GM04503 (cell line): ENCODE measurements around the gene SMIM45.

Source experiments
- DNase-seq: peaks from one replicate; pipeline ENCODE4 v3.0.0-alpha.2; 2012; ENCODE audit warnings: low read depth

Gene SMIM45

DNA sequence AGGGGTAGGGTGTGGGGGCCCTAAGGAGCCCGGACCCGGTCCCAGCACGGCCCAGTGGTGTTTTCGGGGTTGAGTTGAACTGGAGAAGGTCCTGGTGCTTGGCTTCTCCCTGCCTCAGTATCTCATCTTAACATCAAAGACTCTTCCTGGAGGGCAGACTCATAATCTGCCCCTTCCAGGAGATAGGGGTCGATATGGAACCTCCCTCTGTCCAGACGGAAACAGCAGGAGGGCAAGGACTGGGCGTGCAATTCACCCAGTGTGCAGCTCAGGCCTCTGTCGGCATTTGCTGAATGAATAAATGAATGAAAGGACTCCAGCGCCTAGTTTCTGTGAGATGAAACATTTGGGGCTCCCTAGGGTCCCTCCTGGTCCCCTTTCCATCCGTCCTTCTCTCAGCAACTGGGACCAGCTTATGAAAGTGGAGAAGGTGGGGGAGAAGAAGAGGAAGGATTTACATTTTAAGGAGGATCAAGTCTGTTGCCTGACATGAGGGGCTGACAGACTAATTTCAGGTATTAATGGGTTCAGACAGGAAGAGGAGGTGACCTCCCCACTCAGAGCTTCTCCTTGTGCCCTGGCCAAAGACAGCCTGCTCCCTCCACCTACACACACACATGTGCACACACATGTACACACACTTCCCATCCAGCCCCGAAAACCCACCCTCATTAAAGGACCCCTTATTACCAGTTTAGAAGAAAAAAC lies 36.0 kb upstream of the SMIM45 start:
- no peak for DNase-seq

DNA sequence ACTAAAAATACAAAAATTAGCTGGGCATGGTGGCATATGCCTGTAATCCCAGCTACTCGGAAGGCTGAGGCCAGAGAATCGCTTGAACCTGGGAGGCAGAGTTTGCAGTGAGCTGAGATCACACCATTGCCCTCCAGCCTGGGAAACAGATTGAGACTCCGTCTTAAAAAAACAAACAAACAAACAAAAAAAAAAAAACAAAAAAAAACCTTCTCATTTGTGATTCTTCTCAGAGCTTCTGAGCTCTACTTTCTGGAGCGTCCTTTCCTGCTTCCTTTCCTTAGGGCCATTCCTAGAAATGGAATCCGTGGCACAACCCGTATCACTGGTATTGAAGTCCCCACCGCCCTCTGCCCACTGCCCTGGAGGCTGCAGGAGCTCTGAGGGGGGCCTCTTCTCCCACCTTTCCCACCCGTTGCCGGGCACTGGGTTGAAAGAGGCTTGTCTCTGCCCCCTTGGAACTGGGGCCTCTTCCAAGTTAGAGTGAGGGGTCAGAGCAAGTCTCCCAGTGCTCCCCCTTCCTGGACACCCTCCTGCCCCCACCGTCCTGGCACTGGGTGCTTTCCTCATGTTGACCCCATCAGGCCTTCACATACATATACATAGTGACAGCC lies 35.1 kb upstream of the SMIM45 start:
- no peak for DNase-seq

DNA sequence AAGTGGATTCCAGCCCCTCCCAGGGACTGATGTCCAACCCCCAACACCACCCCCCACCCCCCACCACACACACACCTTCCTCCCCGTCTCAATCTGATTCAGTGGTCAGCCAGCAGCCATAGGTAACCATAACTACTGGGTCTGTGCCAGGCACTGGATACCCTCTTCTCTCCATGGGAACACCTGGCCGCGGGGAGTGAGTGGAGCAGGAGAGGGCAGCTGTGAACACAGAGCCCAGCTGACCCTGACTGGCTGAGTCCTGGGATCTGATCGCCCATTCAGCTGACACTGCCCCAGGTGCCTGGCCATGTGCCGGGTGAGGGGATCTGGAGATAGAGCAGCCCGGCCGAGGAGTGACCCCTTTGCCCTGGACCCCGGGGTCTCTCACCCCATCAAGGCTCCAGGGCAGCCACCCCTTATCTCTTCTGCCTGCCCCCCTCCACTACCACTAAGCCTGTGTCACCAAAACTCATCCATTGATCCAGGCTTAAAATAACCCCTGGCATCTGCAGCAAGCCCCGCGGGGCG lies 34.5 kb upstream of the SMIM45 start:
- DNase-seq, result no peak

DNA sequence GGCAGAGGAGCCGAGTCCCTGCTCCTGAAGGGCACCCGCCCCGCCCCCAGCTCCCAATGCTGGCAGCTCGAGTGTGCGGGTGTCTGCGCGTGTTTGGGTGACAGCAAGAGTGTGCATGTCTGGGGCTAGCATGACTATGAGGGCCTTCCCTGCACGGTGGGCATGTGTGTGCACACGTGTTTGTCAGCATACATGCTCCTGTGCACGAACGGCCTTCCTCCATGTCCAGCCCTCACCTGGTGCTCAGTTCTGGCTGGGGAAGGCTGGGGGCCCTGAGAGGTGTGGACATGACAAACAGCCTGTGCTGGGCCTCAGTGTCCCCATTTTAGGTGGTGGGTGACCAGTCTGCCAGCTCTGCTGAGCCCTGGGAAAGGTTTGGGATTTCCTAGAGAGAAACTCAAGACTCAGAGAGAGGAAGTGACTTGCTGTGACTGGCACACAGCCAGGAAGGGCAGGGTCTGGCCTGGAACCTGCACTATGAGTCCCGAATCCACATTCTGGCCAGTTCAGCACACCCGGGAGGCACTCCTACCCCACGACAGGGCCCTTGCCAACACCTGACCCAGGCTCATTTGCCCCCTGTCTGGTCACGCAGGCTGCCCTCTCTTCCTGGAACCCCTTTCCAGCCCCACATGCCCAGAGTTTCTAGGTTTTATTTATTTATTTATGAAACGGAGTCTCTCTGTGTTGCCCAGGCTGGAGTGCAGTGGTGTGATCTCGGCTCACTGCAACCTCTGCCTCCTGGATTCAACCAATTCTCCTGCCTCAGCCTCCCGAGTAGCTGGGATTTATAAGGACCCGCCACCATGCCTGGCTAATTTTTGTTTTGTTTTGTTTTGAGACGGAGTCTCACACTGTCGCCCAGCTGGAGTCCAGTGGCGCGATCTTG lies 33.8 kb upstream of the SMIM45 start:
- DNase-seq, result no peak

DNA sequence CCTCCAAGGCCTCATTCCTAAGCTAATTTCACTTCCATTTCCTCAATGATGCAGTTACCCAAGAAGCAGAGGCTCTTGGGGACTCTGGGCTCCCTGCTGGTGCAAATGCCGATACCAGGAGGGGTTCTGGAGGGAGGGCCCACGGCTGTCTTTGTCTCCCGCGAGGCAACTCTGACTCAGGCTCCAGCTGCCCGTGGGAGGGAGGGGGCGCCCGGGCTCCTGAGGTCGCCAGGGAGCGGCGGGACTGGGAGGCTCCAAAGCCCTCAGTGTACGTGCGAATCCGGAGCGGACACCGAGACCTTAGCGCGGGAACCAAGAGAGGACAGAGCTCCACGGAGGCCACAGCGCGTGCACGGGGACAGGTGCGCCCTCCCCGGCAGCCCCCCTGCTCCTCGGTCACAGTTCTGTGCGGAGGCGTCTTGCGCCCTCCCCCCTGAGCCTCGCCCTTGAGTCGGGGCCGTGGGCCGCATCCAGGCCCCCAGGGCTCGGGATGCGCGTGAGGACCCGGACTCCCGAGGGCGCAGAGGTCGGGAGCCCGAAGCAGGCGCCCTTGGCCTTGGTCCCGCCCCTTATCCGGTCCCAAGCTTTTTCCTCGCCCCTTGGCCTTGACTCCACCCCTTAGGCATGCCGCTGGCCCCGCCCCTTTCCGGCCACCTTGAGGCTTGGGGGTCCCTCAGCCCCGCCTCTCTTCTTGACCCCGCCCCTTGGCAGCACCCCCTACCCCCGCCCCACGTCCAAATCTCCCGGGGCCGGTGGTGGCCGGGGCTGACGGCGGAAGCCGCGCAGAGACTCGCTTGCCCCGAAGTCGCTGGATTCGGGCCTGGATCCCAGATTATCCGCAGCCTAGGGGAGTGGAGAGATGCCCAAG lies 32.4 kb upstream of the SMIM45 start:
- DNase-seq, result no peak

DNA sequence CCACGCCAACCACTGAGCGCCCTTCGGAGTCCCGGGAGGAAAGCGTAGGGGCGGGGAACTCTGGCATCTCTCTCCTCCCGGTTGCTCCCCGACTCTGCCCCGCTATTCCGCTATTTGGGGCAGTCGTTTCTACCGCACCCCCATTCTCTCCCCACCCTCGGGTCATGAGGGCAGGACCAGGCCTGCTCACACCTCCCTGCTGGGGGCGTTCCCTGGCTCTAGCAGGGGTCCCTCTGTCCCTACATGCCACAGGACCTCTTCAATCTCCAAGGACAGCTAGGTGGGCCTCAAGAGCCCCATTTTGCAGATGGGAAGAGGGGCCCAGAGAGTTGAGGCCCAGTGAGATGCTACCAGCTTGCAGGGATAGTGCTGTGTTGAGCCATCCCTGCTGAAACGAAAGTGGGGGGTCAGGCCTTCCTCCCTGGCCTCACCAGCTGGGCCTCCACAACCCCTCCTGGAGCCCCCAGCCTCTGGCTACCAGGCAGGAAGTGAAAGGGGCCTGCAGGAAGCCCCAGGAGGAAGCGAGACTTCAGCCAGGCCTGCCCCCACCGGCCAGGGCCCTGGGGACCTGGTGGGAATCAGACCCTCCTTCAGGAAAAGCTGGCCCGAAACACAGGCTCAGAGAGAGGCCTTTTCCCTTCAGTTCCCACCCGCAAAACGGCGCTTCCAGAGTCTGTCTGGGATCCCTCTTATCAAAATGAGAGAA lies 31.5 kb upstream of the SMIM45 start:
- no peak for DNase-seq

DNA sequence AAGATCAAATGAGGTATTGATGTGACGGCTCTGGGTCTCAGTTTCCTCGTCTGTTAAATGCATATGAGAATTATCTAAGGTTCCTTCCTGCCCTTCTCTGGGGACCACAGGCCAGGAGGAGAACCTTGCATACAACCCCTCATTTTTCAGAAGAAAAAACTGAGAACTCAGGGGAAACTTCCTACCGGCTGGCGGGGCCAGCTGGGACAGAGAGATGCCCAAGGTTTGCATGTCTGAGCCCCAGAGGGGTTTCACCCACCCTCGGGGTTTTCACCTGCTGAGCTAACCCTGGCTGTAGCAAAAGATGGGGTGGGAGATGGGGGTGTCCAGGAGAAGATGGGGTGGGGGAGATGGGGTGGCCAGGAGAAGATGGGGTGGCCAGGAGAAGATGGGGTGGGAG lies 29.6 kb upstream of the SMIM45 start:
- DNase-seq, result no peak

DNA sequence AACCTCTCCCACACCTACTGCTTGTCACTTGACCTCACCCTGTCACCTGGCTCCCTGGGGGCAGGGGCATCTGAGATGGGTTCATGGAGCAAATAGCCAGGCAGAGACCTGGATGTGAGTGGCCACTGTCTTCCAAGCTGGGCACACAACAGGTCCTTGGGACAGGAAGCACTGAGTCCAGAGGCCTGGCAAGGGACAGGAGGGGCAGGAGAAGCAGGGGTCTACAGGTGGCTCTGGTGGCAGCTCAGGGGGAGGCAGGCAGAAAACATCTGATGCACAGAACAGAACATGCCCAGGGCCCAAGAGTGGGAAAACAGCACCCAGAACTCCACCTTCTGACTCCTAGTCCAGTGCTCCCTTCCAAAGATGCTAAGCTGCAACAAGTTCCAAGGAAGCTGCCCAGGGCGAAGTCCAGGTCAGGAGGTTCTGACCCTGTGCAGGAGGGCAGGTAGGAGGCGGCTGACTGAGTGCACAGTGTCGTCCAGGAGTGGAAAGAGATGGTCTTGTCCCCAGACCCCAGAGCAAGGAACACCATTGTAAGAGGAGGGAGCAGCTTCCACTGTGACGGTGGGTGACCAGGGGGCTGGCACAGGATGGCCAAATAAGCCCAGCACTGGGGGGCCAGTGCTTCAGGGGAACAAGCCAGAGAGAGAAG lies 28.9 kb upstream of the SMIM45 start:
- no peak for DNase-seq

DNA sequence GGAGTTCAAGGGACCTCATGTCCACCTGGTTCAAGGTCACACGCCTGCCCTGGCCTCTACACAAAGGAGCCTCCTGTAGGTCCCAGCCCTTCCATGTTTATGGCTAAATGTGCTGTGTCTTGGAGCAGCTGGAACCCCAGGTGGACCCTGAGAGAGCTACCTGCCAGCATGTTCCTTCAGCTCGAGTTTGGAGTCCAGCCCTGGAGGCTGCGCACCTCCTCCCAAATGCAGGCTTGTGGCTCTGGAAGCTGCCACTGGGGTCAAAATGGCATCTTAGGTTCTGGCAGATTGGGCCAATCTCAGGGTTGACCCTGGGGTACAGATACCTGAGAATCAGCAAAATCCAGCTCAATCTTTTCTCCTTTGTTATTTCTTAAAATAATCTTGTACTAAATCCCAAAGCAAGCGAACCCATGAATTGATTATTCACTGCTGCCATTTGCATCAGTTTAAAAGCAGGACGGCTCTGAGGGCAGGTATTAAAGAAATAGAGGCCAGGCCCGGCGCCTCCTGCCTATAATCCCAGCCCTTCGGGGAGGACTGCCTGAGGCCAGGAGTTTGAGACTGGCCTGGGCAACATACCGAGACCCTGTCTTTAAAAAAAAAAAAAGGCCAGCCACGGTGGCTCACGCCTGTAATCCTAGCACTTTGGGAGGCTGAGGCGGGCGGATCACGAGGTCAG lies 28.2 kb upstream of the SMIM45 start:
- DNase-seq, result no peak

DNA sequence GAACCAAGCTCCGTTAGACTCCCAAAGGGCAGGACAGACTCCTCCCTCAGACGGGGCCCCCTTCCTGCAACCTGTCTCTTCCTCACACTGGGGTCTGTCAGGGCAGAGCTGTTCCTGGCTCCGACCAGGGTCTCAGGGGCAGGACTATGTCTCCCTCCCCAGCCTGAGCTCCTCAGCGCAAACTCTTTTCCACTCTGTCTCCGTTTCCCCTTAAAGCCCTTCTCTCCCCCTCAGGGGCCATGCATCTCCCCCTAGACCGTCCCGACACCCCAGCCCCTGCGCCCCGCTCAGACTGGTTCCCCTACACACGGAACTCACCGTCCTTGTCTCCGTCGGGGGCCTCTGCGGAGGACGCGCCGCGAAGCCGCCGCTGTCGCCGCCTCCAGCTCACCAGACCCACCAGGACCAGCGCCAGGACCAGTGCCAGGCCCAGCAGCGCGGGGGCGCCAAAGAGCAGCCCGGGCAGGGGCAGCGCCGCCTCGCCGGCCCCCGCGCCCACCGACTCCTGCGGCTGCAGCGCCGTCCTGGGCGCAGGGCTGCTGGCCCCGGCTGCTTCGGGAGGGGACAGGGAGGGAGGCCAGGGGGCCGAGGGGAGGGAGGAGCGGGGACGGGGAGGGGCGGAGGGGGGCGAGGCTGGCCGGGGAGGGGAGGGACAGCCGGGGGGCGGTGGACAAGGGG lies 26.0 kb upstream of the SMIM45 start:
- DNase-seq, result no peak

DNA sequence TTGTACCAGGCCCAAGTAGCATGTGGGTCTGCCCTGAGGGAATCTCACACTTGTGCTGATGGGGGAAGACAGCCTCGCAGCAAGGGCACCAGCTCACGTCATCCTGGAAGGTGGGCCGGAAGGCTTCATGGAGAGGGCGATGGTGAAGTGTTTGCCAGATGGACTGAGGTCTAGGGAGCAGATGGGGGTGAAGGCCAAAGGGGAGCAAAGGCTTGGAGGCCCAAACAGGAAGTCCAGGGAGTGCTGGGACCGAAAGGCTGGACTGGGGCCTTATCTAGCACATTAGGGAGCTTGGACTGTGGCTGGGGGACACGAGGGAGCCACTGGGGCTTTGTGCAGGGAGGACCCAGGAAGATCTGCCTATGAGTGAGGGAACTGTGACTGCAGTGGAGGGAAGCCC lies 24.1 kb upstream of the SMIM45 start:
- DNase-seq, result no peak

DNA sequence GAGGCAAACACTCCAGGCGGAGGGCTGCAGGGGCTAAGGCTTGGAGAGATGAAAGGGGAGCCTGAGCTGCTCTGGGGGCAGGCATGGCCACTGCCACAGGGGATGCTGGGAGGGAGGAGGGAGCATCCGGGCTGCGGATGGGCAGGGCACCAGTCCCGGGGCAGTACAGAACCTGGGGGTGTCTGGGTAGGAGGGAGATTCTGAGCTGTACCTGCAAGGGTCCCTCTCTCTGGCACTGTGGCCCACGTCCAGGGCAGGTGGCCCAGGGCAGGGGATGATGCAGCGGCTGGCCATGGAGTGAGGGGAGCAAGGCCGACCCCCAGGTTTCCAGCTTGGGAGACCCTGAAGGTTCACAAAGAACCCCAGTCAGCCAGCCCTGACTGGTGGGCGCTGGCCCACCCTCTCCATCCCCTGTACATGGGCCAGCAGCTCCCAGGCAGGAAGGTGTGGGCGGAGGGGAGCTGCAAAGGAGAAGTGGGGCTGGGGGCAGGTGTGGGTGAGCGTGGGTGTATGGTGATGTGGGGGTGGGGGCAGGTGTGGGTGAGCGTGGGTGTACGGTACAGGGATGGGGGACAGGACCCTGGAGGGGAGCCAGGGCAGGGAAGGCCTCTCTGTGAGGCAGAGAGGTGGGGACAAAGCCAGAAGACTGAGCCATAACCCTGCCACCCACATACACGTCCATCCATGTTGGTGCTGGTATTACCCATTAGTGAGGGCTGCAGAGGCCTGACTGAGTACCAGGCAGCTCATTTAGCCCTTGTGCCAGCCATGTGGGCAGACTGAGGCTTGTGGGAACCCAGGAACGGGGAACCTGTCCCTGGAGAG lies 23.1 kb upstream of the SMIM45 start:
- DNase-seq, result no peak

DNA sequence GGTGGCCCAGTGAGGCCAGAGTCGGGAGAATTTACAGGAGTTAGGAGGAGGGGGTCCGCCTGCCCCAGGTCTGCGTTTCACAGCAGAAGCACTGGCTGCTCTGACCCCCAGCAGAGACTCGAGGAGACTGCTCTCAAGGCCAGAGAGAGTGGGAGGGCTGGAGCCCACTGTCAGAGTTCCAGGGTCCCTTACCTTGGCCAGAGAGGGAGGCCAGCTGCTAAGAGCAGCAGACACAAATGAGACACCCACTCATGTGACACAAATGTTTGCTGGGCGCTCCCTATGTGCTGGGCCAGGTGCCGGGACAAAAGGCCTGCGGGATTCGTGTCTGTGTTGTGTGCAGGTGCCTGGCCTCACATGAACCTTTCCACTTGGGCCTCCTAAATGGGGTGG lies 22.5 kb upstream of the SMIM45 start:
- DNase-seq, result no peak

DNA sequence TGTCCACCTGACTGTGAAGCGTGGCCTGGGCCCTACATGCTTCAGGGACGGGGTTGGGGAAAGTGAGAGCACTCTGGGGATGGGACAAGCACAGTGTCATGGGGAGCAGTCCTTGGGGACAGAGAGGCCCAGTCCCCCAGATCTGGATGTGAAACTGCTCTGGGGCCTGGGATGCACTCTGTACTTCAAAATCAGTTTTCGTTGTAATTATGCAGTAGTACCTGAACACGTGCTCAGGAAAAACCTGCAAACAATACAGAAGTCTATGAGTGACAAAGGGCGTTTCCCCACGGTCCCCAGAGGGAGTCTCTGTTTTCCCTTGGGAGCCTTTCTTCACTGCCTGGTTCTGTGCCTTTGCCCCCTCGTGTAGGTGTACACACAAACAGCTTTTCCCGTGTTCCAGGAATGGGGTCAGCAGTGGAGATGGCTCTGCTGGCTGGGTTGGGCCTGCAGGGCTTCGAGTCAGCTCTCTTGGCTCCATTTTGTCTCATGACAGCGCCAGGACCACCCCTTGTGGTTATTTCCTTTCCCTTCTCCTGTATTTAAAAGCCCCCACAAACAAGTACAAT lies 20.2 kb upstream of the SMIM45 start:
- no peak for DNase-seq

DNA sequence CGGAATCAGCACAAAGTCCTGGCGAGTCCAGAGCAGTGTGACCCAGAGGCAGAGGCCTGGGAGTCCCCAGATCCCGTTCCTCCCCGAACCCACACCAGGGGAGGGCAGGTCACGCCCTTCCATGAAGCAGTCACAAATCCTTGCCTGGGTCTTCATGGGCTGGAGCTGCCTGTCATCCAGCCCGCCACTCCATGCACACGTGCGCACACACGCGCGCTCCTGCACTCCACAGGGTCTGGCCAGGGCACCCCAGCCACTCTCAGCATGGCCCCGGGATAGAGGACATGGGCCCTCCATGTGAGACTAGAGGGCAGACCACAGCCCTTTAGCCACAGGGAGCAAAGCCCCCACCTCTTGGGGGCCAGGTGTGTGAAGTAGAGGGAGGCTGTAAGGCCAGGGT lies 19.6 kb upstream of the SMIM45 start:
- no peak for DNase-seq

DNA sequence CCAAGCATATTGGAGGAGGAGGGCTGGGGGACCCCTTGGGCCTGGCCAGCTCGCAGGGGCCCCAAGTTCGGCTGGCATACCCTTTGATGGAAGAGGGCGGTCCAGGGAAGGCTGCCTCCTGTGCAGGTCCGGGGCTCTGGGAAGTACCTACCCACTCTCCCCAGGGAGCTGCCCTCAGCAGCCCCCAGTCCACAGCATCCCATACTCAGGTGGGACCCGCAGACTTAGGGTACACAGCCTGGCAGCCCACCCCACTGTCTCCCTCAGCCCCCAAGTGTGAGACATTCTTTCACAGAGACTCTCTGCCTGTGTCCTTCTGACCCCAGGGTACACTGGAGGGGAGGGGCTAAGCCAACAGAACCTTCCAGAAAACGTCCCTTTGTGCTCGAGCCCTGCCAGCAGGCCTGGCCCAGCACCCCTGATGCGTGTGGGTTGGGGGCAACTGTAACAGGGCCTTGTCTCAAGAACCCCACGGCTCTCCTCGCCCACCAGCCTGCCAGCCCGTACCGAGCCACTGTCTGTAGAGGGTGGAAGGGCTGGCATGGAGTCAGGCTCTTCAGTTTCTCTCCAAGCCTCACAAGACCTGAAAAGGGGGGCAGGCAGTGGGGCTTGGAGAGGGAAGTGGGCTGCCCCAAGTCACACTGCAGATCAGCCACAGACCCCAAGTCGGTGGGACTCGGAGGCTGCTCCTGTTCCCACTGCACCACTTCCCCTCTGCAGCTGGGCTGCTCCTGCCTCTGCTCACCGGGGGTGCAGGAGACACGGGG lies 18.4 kb upstream of the SMIM45 start:
- DNase-seq, result no peak

DNA sequence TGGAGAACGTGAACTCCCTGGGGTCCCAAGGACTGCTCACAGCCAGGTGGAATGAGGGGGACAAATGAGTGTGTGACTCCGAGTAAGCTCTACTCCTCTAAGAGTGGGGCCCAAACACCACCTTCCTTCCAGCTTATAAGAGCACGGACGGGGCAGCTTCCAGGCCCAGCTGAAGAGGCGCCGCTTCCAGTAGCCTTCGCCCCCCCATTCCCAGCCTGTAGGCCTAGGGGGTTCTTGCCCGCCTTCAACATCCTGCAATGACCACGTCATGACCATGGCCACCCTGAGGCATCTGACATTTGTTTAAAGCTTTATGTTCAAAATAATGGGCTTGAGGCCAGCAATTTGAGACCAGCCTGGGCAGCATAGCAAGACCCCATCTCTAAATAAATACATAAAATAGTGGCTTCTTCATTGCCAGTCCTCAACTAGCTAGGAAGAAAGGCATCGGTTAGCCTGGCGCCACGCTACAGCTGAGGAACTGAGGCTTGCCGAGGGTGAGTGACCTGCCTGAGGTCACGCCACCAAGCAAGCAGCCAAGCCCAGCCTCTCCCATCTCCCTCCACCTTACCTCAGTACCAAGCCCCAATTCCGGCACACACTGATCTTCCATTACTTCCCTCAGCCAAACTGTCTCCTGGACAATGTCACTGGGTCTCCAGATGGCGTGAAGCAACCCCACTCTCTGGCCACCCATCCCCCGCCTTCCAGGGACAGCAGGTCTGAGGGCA lies 17.5 kb upstream of the SMIM45 start:
- DNase-seq, result no peak
